Right atrium auricular region (tissue), 2 donors: ENCODE data around the gene ARRDC3. TPM values are rescaled to one million over a fixed set of nuclear protein-coding genes. Genes with fewer than 3 reads are reported as not detected.

ENCODE experiments used
- DNase-seq: peaks from one replicate; pipeline ENCODE4 v3.0.0-alpha.2; 2019; ENCODE audit warnings: low spot score
- H3K27ac ChIP-seq, 2 donors: fragments of 200-600 bp; sonication (generic); 1 replicate in 1 of 2; 2 replicates in 1 of 2; pipeline ENCODE4 v1.5.1; 2016 to 2019
- H3K27me3 ChIP-seq, 2 donors: fragments of 200-600 bp; sonication (generic); one replicate each; pipeline versions ENCODE4 v1.5.1 to v1.6.0; 2017 to 2019
- H3K36me3 ChIP-seq: fragments of 200-600 bp; sonication (generic); one replicate; pipeline ENCODE4 v1.5.1; 2016
- H3K4me1 ChIP-seq, 2 donors: fragments of 200-600 bp; sonication (generic); one replicate each; pipeline versions ENCODE4 v1.5.1 to v1.6.0; 2017 to 2019
- H3K4me3 ChIP-seq, 2 donors: fragments of 200-600 bp; sonication (generic); 1 replicate in 1 of 2; 2 replicates in 1 of 2; pipeline ENCODE4 v1.5.1; 2017 to 2019; ENCODE audit warnings: mild to moderate bottlenecking in 1 of 2, moderate library complexity in 1 of 2
- H3K9me3 ChIP-seq, 2 donors: fragments of 200-600 bp; sonication (generic); one replicate each; pipeline ENCODE4 v1.5.1; 2019
- total RNA-seq, 2 donors: library from RNA; depleted of rRNA; stranded (reverse); fragments of >200 nt; gene quantifications; one replicate each; pipeline ENCODE4 v1.1.0, GENCODE V29; 2016
- TF ChIP-seq, protein P1 (sequence below), 2 donors: fragments of 200-600 bp; sonication (generic); IDR thresholded peaks; one replicate each; pipeline ENCODE4 v1.5.1; 2019; ENCODE audit warnings: antibody characterized with exemption in 2 of 2

The ARRDC3 gene
- total RNA-seq, 2 donors from 2014 or later = 11.2 to 15.2 TPM

DNA sequence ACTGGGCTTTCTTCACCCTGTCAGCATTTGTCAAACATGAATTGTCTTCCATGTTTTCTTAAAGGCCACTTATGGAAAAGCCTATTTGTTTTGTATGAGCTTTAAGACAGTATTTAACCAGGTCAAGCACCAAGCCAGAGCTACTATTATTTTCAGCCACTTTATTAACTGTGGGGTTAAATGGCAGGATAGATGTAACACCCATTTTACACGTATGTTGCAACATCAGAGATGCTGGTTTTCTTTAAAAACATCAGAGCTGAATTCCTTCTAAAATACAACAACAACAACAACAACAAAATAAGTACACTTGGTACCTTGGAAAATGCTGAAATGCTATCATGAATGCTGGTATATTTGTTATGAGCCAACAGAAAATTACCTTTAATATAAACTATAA is 13.6 kb downstream of the ARRDC3 start:
- DNase-seq = no peak
- Histone ChIP-seq H3K9me3 (no peaks in the 10 kb centered on the region), H3K27me3 (no peaks in the 10 kb centered on the region), H3K27ac (peak overlapping the region; percentile 2 to 28), H3K4me1 (peaks cover 0 to 30% of the 10 kb centered on the region in 2 donors), H3K36me3 (peaks cover 65% of the 10 kb centered on the region), H3K4me3 (no peak overlapping the region)
- TF ChIP-seq, protein P1, sequence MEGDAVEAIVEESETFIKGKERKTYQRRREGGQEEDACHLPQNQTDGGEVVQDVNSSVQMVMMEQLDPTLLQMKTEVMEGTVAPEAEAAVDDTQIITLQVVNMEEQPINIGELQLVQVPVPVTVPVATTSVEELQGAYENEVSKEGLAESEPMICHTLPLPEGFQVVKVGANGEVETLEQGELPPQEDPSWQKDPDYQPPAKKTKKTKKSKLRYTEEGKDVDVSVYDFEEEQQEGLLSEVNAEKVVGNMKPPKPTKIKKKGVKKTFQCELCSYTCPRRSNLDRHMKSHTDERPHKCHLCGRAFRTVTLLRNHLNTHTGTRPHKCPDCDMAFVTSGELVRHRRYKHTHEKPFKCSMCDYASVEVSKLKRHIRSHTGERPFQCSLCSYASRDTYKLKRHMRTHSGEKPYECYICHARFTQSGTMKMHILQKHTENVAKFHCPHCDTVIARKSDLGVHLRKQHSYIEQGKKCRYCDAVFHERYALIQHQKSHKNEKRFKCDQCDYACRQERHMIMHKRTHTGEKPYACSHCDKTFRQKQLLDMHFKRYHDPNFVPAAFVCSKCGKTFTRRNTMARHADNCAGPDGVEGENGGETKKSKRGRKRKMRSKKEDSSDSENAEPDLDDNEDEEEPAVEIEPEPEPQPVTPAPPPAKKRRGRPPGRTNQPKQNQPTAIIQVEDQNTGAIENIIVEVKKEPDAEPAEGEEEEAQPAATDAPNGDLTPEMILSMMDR (IDR thresholded peaks at IDR 0.05) = no peak

DNA sequence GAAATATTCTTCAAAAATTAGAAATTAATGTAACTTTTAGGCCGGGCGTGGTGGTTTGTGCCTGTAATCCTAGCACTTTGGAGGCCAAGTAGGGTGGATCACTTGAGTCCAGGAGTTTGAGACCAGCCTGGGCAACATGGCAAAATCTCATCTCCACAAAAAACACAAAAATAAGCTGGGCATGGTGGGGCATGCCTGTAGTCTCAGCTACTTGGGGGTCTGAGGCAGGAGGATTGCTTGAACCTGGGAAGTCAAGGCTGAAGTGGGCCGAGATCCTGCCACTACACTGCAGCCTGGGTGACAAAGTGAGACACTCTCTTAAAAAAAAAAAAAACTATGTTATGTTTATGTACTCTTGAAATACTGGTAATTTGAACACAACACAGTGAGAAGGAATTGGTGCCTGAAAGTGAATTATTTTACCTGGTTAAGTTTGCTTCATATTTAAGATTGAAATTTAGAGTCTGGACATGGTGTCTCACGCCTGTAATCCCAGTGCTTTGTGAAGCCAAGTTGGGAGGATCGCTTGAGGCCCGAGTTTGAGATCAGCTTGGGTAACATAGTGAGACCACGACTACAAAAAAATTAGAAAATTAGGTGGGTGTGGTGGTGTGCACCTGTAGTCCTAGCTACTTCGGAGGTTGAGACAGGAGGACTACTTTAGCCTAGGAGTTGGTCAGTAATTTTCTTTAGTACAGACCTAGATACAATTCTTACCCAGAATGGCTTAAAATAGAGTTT is 15.0 kb downstream of the ARRDC3 start:
- Histone ChIP-seq H3K4me3 (no peak overlapping the region), H3K27me3 (no peaks in the 10 kb centered on the region), H3K27ac (no peak overlapping the region), H3K4me1 (peaks cover 0 to 24% of the 10 kb centered on the region in 2 donors), H3K36me3 (peaks cover 51% of the 10 kb centered on the region), H3K9me3 (no peaks in the 10 kb centered on the region)
- TF ChIP-seq, protein P1 (IDR thresholded peaks at IDR 0.05) = no peak
- DNase-seq = no peak

DNA sequence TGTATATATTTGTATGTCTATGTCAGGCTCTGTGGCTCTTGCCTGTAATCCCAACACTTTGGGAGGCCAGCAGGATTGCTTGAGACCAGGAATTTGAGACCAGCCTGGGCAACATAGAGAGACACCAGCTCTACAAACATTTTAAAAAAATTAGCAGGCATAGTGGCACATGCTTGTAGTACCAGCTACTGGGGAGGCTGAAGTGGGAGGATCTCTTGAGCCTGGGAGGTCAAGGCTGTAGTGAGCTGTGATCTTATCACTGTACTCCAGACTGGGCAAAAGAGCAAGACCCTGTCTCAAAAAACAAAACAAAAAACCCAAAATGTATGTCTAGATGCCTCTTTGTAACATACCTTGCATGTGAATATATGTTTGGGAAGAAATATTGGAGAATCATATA is 15.8 kb downstream of the ARRDC3 start:
- peaks cover 44% of the 10 kb centered on the region for H3K36me3 ChIP-seq
- H3K9me3 ChIP-seq = no peaks in the 10 kb centered on the region
- TF ChIP-seq, protein P1 (IDR thresholded peaks at IDR 0.05) = no peak
- no peak overlapping the region for H3K4me3 ChIP-seq
- H3K4me1 ChIP-seq = peaks cover 0 to 18% of the 10 kb centered on the region in 2 donors
- no peaks in the 10 kb centered on the region for H3K27me3 ChIP-seq
- no peak for DNase-seq
- H3K27ac ChIP-seq = no peak overlapping the region

DNA sequence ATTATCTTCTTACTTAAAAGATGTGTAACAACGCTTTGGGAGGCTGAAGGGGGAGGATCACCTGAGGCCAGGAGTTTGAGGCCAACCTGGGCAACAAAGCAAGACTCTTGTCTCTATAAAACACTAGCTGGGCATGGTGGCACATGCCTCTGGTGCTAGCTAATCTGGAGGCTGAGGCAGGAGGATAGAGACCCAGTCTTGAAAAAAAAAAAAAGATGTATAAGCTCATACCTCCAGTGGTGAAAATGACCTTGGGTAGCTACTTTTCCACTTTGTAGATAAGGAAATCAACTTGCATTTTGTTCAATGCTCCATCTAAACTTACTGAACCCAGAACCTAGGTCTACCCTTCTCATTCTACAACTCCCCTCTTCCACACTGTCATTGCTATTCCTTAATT is 16.6 kb downstream of the ARRDC3 start:
- Histone ChIP-seq H3K27ac (no peak overlapping the region), H3K36me3 (peaks cover 37% of the 10 kb centered on the region), H3K4me1 (peaks cover 0 to 12% of the 10 kb centered on the region in 2 donors), H3K27me3 (no peaks in the 10 kb centered on the region), H3K4me3 (no peak overlapping the region), H3K9me3 (no peaks in the 10 kb centered on the region)
- TF ChIP-seq, protein P1 (IDR thresholded peaks at IDR 0.05) = no peak
- no peak for DNase-seq

DNA sequence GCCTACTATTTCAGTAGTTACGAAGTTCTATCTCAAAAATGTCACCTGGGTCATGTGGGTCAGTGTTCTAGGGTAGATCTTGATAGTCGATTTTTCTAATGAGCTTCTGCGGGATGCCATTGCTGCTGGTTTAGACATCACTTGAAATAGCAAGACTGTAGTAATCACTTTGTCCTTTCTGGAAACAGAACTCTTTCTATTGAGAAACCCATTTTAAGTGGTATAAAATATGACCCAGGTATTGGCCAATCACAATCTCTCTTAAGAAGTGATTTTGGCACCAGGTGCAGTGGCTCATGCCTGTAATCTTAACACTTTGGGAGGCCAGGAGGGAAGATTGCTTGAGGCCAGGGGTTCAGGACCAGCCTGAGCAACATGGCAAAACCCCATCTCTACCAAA is 17.6 kb downstream of the ARRDC3 start:
- Histone ChIP-seq H3K4me1 (peaks cover 0 to 11% of the 10 kb centered on the region in 2 donors), H3K27ac (no peak overlapping the region), H3K27me3 (no peaks in the 10 kb centered on the region), H3K4me3 (no peak overlapping the region), H3K36me3 (peaks cover 27% of the 10 kb centered on the region), H3K9me3 (no peaks in the 10 kb centered on the region)
- DNase-seq = no peak
- TF ChIP-seq, protein P1 (IDR thresholded peaks at IDR 0.05) = no peak

DNA sequence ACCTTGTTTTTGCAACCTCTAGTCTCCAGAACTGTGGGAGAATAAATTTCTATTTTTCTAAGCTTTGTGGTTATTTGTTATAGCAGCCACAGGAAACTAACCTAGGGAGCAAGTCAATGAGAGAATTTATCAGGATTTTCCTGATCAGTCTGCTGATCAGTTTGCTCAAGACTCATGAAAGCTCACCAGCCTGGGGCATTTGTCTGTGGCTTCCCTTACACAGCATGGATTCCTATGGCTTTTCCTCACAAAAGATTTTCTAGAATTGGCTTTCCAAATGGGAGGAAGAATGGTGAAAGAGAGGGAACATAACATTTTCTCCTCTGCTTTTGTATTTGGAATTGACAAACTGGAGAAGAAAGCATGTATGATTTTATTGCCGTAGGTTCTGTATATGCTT is 20.2 kb downstream of the ARRDC3 start:
- Histone ChIP-seq H3K9me3 (no peaks in the 10 kb centered on the region), H3K4me3 (no peak overlapping the region), H3K4me1 (no peaks in the 10 kb centered on the region), H3K27me3 (no peaks in the 10 kb centered on the region), H3K36me3 (peaks cover 4% of the 10 kb centered on the region), H3K27ac (no peak overlapping the region)
- TF ChIP-seq, protein P1 (IDR thresholded peaks at IDR 0.05) = no peak
- no peak for DNase-seq
